ENCODE data around the gene SUN5. TPM values are rescaled to one million over a fixed set of nuclear protein-coding genes. Genes with fewer than 3 reads are reported as not detected.
A peak's percentile ranks its signal among the peaks of the same experiment; 100 is the strongest.

Gene SUN5
- total RNA-seq, 2 experiments from 2014 or later: not detected

DNA sequence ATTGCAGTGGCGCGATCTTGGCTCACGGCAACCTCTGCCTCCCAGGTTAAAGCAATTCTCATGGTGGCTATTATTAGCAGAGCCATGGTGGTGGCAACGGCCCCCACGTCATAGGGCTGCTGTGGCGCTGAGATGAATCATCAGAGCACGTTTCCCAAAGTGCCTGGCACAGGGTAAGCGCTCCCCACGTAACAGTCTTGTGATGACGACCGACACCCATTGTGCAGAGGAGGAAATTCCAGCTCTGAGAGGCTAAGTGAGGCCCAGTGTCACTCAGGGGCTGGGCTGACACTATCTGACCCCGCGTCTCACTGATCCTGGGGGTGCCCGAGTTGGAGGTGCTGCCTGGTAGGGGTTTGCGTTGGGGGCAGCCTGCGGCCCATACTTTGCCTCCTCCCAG is 16.2 kb downstream of the SUN5 start:
- no peak for DNase-seq
- intact Hi-C loops (cut with micrococcal nuclease): no loop called here
- Mint-ChIP-seq H3K9me3 (no peaks in the 10 kb centered on the region), H3K4me3 (no peak overlapping the region), H3K27ac (no peak overlapping the region), H3K4me1 (ENCODE audit: low read depth) (peaks cover 22% of the 10 kb centered on the region), H3K36me3 (ENCODE audit: low read depth) (no peaks in the 10 kb centered on the region), H3K27me3 (no peaks in the 10 kb centered on the region)
- TF ChIP-seq, protein P1, sequence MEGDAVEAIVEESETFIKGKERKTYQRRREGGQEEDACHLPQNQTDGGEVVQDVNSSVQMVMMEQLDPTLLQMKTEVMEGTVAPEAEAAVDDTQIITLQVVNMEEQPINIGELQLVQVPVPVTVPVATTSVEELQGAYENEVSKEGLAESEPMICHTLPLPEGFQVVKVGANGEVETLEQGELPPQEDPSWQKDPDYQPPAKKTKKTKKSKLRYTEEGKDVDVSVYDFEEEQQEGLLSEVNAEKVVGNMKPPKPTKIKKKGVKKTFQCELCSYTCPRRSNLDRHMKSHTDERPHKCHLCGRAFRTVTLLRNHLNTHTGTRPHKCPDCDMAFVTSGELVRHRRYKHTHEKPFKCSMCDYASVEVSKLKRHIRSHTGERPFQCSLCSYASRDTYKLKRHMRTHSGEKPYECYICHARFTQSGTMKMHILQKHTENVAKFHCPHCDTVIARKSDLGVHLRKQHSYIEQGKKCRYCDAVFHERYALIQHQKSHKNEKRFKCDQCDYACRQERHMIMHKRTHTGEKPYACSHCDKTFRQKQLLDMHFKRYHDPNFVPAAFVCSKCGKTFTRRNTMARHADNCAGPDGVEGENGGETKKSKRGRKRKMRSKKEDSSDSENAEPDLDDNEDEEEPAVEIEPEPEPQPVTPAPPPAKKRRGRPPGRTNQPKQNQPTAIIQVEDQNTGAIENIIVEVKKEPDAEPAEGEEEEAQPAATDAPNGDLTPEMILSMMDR (IDR thresholded peaks at IDR 0.05): no peak
- POLR2A ChIA-PET: interaction anchor here (0.5 to 1.9 kb wide), 5 partner anchors 11 to 39 kb away, joined by 3 to 4 read pairs (median 3); no protein-coding TSS in a partner anchor
- ATAC-seq: no peak
- CTCF ChIA-PET: interaction anchor here (1.6 kb wide), 1 partner anchor 42 kb away, joined by 5 read pairs; no protein-coding TSS in a partner anchor

DNA sequence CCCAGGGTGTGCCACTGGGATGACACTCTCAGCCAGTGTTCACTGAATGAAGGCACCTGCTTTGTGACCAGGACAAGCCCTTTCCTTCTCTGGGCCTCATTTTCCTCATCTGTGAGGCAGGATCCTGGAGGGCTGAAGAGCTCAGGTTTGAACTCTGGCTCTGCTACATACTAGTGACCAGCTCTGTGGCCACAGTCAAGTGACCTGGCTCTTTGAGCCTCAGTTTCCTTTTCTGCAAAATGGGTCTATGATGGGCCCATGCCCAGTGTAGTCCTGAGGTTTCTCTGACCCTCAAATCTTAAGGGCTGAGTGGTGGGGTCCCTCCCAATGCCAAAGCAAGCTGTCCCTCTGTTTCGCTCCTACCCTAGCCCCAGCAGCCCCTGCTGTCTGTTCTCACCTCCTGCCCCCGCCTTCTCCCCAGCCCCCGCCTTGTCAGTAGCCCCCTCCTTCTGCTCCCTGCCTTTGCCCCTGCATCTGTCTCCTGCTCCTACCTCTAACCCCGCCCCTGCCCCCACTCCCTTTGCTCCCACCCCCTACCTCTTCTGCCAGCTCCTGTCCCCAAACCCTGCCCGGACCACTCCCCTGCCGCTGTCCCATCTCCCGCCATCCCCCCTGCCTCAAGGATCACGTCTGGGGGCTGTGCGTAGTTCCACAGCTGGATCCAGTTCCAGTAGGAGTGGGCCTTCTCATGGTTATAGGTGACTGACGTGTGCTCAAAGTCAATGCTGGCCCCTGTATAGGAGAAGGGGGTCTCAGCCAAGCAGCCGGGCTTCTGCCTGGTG is 17.0 kb downstream of the SUN5 start:
- no peak for ATAC-seq
- TF ChIP-seq, protein P1 (IDR thresholded peaks at IDR 0.05): no peak
- intact Hi-C loops (cut with micrococcal nuclease): no loop called here
- no peak overlapping the region for H3K4me3 Mint-ChIP-seq
- ChIA-PET POLR2A (interaction anchor here (0.5 to 1.9 kb wide), 4 partner anchors 16 to 928 kb away, joined by 3 to 4 read pairs (median 3); no protein-coding TSS in a partner anchor), CTCF (interaction anchor here (0.6 to 1.9 kb wide), 5 partner anchors 18 to 85 kb away, joined by 3 to 9 read pairs (median 3); partner anchors contain the start of gene SUN5)
- no peak for DNase-seq
- no peaks in the 10 kb centered on the region for H3K36me3 Mint-ChIP-seq (ENCODE audit: low read depth)
- H3K27ac Mint-ChIP-seq: no peak overlapping the region
- no peaks in the 10 kb centered on the region for H3K9me3 Mint-ChIP-seq
- no peaks in the 10 kb centered on the region for H3K27me3 Mint-ChIP-seq
- H3K4me1 Mint-ChIP-seq (ENCODE audit: low read depth): peaks cover 16% of the 10 kb centered on the region

DNA sequence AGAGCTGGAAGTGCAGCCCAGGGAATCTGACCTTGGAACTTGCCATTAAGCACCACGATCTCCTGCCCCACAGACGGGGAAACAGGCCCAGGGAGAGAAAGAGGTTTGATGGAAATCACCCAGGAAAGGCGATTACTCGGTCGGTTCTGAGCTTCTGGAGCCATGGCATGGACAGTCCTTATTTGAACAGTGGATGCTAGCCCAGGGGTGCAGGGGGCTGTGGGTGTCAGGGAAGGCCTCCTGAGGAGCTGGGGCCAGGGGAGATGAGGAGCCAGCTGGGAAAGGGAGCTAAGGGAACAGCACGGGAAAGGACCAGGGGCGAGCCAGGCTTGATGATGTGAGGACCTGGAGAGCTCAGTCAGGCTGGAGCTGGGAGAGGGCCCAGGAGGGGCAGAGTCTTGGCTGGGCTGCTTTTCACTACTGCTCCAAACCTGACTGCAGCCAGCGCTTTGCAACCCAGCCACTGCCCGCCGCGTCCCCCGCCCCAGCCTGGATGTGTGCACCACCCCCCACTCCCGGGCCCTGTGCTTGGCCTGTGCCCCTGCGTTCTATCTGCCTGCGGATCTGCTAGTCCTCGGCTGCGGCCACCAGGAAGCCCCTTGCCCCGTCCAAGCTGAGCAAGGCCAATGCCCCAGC is 17.8 kb downstream of the SUN5 start:
- CTCF ChIA-PET: interaction anchor here (0.6 to 1.9 kb wide), 6 partner anchors 18 to 84 kb away, joined by 3 to 9 read pairs (median 3); partner anchors contain the start of gene SUN5

DNA sequence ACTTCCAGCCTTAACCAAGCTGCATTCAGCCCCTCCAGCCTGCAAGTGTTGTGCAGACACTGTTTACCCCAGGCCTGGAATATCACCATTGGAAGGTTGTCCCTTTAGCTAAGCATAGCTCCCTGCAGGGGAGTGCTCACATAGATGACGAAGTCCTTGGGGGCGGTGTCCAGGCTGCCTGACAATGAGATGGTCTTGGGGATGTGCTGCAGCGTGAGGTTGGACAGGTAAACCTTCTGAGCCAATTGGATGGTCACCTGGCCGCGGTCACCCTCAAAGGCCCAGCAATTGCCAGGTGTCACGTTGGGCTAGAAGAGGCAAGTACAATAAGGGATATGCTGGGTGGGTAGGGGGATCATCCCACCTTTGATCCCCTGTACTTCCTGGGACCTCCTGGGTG is 18.6 kb downstream of the SUN5 start:
- intact Hi-C loops (cut with micrococcal nuclease): no loop called here
- ATAC-seq (no peak), DNase-seq (no peak)
- peaks cover 5% of the 10 kb centered on the region for H3K4me1 Mint-ChIP-seq (ENCODE audit: low read depth)
- no peak overlapping the region for H3K4me3 Mint-ChIP-seq
- no peaks in the 10 kb centered on the region for H3K27me3 Mint-ChIP-seq
- TF ChIP-seq, protein P1 (IDR thresholded peaks at IDR 0.05): no peak
- ChIA-PET CTCF (interaction anchor here (1.0 to 1.9 kb wide), 4 partner anchors 10 to 40 kb away, joined by 3 to 9 read pairs (median 3); partner anchors contain the start of gene SUN5), POLR2A (interaction anchor here (1.3 to 1.4 kb wide), 2 partner anchors 12 to 18 kb away, joined by 4 to 8 read pairs; no protein-coding TSS in a partner anchor)
- H3K36me3 Mint-ChIP-seq (ENCODE audit: low read depth): no peaks in the 10 kb centered on the region
- H3K9me3 Mint-ChIP-seq: no peaks in the 10 kb centered on the region
- no peak overlapping the region for H3K27ac Mint-ChIP-seq

More for the DNA sequence above, 17.8 kb downstream of the SUN5 start:
- Mint-ChIP-seq H3K9me3 (no peaks in the 10 kb centered on the region), H3K4me1 (ENCODE audit: low read depth) (peaks cover 10% of the 10 kb centered on the region), H3K27me3 (no peaks in the 10 kb centered on the region), H3K36me3 (ENCODE audit: low read depth) (no peaks in the 10 kb centered on the region), H3K27ac (peak overlapping the region; percentile 1), H3K4me3 (no peak overlapping the region)
- DNase-seq (no peak), ATAC-seq (no peak)
- TF ChIP-seq, protein P1 (IDR thresholded peaks at IDR 0.05): no peak
- intact Hi-C loops (cut with micrococcal nuclease): no loop called here
- POLR2A ChIA-PET: interaction anchor here (0.6 to 1.9 kb wide), 5 partner anchors 13 to 928 kb away, joined by 3 to 8 read pairs (median 4); no protein-coding TSS in a partner anchor

Measured in activated CD8-positive, alpha-beta T cell treated with anti-CD3 and anti-CD28 coated beads for 36 hours (primary cell).